GM23248 (cell line): ENCODE measurements around the gene RFC4. TPM values are rescaled to one million over a fixed set of nuclear protein-coding genes. Genes with fewer than 3 reads are reported as not detected.

Source experiments
- DNase-seq: peaks from one replicate; pipeline ENCODE4 v3.0.0-alpha.2; 2015
- H2AFZ ChIP-seq: fragments of 200-600 bp; sonication (generic); 2 replicates; pipeline ENCODE4 v1.6.1; 2016; ENCODE audit warnings: antibody characterized with exemption
- H3F3A ChIP-seq: fragments of 200-600 bp; sonication (generic); 2 replicates; pipeline ENCODE4 v1.6.1; 2016; ENCODE audit warnings: mild to moderate bottlenecking, antibody characterized with exemption, mixed run types; ENCODE audit not compliant: insufficient read depth
- H3K27ac ChIP-seq: fragments of 200-600 bp; sonication (generic); 2 replicates; pipeline ENCODE4 v1.5.1; 2016; ENCODE audit warnings: mild to moderate bottlenecking
- H3K27me3 ChIP-seq: fragments of 200-600 bp; sonication (generic); replicated peaks from 2 replicates; pipeline ENCODE4 v1.6.1; 2016; ENCODE audit warnings: mild to moderate bottlenecking; ENCODE audit not compliant: insufficient read depth
- H3K36me3 ChIP-seq: fragments of 200-600 bp; sonication (generic); 2 replicates; pipeline ENCODE4 v1.6.1; 2016; ENCODE audit warnings: low read depth, mild to moderate bottlenecking
- H3K4me1 ChIP-seq: fragments of 200-600 bp; sonication (generic); 2 replicates; pipeline ENCODE4 v1.6.1; 2016; ENCODE audit warnings: mild to moderate bottlenecking; ENCODE audit not compliant: insufficient read depth
- H3K4me2 ChIP-seq: fragments of 200-600 bp; sonication (generic); one replicate; pipeline ENCODE4 v1.6.1; 2016; ENCODE audit warnings: mild to moderate bottlenecking; ENCODE audit not compliant: unreplicated experiment
- H3K4me3 ChIP-seq: fragments of 200-600 bp; sonication (generic); 2 replicates; pipeline ENCODE4 v1.5.1; 2016; ENCODE audit warnings: mild to moderate bottlenecking
- H3K79me2 ChIP-seq: fragments of 200-600 bp; sonication (generic); 2 replicates; pipeline ENCODE4 v1.6.1; 2016; ENCODE audit warnings: mild to moderate bottlenecking; ENCODE audit not compliant: insufficient read depth
- H3K9ac ChIP-seq: fragments of 200-600 bp; sonication (generic); 2 replicates; pipeline ENCODE4 v1.6.1; 2016; ENCODE audit warnings: mild to moderate bottlenecking
- H3K9me2 ChIP-seq: fragments of 200-600 bp; sonication (generic); 2 replicates; pipeline ENCODE4 v1.6.1; 2016; ENCODE audit warnings: mixed run types, mild to moderate bottlenecking, moderate library complexity; ENCODE audit not compliant: insufficient read depth
- H3K9me3 ChIP-seq: fragments of 200-600 bp; sonication (generic); one replicate; pipeline ENCODE4 v1.6.1; 2017; ENCODE audit warnings: low read depth
- H4K20me1 ChIP-seq: fragments of 200-600 bp; sonication (generic); 2 replicates; pipeline ENCODE4 v1.6.0; 2016; ENCODE audit not compliant: insufficient read depth
- EZH2 ChIP-seq: fragments of 200-600 bp; sonication (generic); IDR thresholded peaks from 2 replicates; pipeline ENCODE4 v1.6.1; 2018; ENCODE audit warnings: antibody characterized with exemption, mild to moderate bottlenecking; ENCODE audit not compliant: insufficient read depth, poor library complexity, severe bottlenecking
- EZH2phosphoT487 ChIP-seq: fragments of 200-600 bp; sonication (generic); IDR thresholded peaks from 2 replicates; pipeline ENCODE4 v1.6.1; 2018; ENCODE audit warnings: antibody characterized with exemption, moderate library complexity, mild to moderate bottlenecking, low read depth; ENCODE audit not compliant: insufficient read depth
- WGBS, 2 experiments: methylation state at CpG; one replicate each; pipeline ENCODE4 v1.1.6; 2015 to 2017; ENCODE audit warnings: low lambda C conversion rate in 2 of 2, low coverage in 1 of 2; ENCODE audit errors: missing lambda C conversion rate in 2 of 2; 5-methylcytosine and 5-hydroxymethylcytosine counted together
- in situ Hi-C: fragments of 300-500 bp; cut with MboI; formaldehyde crosslinking; loops from 2 replicates; pipeline ENCODE4 v1.15.0; 2020
- polyA plus RNA-seq: library from polyadenylated mRNA; unstranded; fragments of >200 nt; fragmentation: Nextera tagmentation; extraction: Ambion mirVana; gene quantifications from 2 replicates; pipeline ENCODE4 v1.2.1, GENCODE V29; 2016
- total RNA-seq: library from RNA; depleted of rRNA; stranded (reverse); fragments of >200 nt; shearing (Covaris generic); gene quantifications from 2 replicates; pipeline ENCODE4 v1.2.3, GENCODE V29; 2014

RFC4 gene
- total and polyA plus RNA-seq, 2 experiments from 2014 or later = 16.2 to 22.8 TPM

DNA sequence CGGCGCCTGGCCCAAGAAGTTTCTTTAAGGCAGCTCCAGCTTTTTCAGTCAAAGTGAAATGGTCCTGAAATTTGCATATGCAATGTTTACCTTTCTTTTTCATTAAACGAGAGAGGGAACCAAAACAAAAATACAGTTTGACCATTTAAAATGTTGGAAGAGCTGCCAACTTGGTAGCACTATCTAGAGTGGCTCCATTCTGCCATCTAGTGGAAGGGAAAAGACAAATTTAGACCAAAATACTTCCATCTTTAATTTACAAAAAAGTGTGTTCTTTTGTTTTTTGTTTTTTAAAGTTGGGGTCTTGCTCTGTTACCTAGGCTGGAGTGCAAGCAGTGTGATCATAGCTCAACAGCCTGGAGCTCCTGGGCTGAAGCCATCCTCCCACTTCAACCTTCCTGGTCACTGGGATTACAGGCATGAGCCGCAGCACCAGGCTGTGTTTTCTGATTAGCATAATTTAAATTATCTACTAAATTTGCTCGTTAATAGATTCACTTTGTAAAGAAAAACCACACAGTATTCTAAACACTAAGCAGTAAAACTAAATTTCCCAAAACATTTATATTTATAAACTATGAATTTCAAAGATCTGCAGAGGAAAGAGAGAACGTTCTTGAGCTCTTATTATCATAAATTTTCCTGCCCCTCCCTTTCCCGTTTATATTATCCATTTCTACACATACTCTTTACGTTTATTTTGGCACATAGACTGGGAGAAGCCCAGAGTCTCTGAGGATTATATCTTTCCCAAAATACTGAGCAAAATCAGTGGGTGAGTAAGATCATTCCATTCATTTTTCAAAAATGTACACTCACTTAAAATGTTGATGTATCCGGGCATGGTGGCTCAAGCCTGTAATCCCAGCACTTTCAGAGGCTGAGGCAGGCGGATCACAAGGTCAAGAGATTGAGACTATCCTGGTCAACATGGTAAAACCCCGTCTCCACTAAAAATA is 15.4 kb upstream of the RFC4 start:
- Histone ChIP-seq H3K79me2 (no peaks in the 10 kb centered on the region), H2AFZ (peak overlapping the region; percentile 76), H3K9me3 (no peaks in the 10 kb centered on the region), H3K9ac (peak overlapping the region; percentile 54), H4K20me1 (no peaks in the 10 kb centered on the region), H3K4me3 (peak overlapping the region; percentile 52), H3K27me3 (0 out of 2 replicates have a peak, but pooled peaks cover 3% of the 10 kb centered on the region), H3K4me2 (peak overlapping the region; percentile 84), H3K9me2 (no peaks in the 10 kb centered on the region), H3K4me1 (peaks cover 11% of the 10 kb centered on the region), H3F3A (peaks cover 7% of the 10 kb centered on the region; the same call in 1 of the 2 replicates), H3K36me3 (no peaks in the 10 kb centered on the region), H3K27ac (peak overlapping the region; percentile 45)
- in situ Hi-C loops = loop anchor here (25.0 kb wide), 1 partner anchor 834 kb away; no protein-coding TSS in a partner anchor
- WGBS, 2 experiments = 33 to 34% methylated on average over 11 of the region's 11 CpGs
- peak; percentile 86 for DNase-seq
- TF ChIP-seq EZH2phosphoT487 = no peak

DNA sequence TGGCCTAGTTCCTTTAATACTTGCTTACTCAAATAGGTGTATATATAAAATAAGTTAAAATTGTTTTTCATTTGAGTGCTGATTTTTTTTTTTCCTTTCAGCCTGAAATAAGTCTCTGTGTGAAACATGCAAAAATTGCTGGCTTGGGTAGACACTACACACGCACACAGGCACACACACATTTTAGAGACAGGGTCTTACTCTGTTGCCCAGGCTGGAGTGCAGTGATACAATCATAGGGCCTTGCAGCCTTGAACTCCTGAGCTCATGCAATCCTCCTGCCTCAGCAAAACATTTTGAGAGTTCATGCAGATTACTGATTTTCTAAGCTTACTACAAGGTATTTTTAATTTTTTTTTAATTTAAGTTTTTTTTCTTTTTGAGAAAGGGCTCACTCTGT is 12.7 kb upstream of the RFC4 start:
- Histone ChIP-seq H3K79me2 (no peaks in the 10 kb centered on the region), H4K20me1 (no peaks in the 10 kb centered on the region), H3K27me3 (no peaks in the 10 kb centered on the region), H2AFZ (no peak overlapping the region), H3K9me2 (no peaks in the 10 kb centered on the region), H3K4me2 (no peak overlapping the region), H3K9me3 (no peaks in the 10 kb centered on the region), H3F3A (peaks cover 7% of the 10 kb centered on the region; the same call in 1 of the 2 replicates), H3K9ac (no peak overlapping the region), H3K4me3 (no peak overlapping the region), H3K27ac (no peak overlapping the region), H3K4me1 (peaks cover 18% of the 10 kb centered on the region), H3K36me3 (no peaks in the 10 kb centered on the region)
- in situ Hi-C loops = loop anchor here (10.0 to 25.0 kb wide), 2 partner anchors 204 to 832 kb away; partner anchors contain the start of gene AHSG
- no peak for DNase-seq
- 37 to 53% methylated on average over 1 of the region's 1 CpG for WGBS, 2 experiments
- TF ChIP-seq EZH2 = no peak

DNA sequence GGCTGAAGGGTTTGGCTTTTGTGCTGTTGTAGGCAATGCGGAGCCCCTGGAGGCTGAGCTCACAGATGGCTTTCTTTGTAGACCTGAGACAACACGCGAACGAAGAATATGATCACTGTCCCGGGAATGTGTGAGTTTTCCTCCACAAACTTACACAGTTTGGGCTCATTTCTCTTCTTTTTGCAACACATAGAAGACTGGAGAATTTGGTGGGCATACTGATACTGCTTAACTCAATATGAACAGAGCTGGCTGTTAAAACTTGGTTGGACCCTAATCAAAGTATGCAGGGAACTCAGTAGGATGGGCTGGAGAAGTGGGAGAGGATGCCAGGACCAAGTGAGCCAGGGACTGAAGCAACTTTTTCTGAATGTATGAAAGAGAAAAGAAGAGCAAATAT is 12.2 kb upstream of the RFC4 start:
- Histone ChIP-seq H3K27ac (no peak overlapping the region), H3K4me2 (no peak overlapping the region), H3K79me2 (no peaks in the 10 kb centered on the region), H3K9me3 (no peaks in the 10 kb centered on the region), H3K4me1 (peaks cover 18% of the 10 kb centered on the region), H3K9me2 (no peaks in the 10 kb centered on the region), H3K9ac (no peak overlapping the region), H3K4me3 (no peak overlapping the region), H2AFZ (no peak overlapping the region), H3K36me3 (no peaks in the 10 kb centered on the region), H3K27me3 (no peaks in the 10 kb centered on the region), H3F3A (peaks cover 7% of the 10 kb centered on the region; the same call in 1 of the 2 replicates), H4K20me1 (no peaks in the 10 kb centered on the region)
- no peak for DNase-seq
- TF ChIP-seq EZH2 (no peak), EZH2phosphoT487 (no peak)
- in situ Hi-C loops = loop anchor here (10.0 to 25.0 kb wide), 2 partner anchors 204 to 831 kb away; partner anchors contain the start of gene AHSG
- 92 to 94% methylated on average over 5 of the region's 5 CpGs for WGBS, 2 experiments

DNA sequence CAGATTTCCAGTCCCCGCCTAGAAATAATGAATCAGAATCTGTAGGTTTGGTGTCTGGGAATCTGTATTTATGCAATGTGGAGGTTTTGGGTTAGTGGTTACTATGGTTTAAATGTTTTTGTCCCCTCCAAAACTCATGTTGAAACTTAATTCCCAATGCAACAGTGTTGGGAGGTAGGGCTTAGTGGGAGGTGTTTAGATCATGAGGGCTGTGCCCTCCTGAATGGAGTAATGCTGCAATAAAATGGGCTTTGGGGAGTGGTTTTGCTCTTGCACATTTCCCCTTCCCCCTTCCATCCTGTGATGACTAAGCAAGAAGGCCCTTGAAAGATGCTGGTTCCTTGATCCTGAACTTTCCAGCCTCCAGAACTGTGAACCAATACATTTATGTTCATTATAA is 9.2 kb upstream of the RFC4 start:
- Histone ChIP-seq H3K27me3 (no peaks in the 10 kb centered on the region), H3K9me2 (no peaks in the 10 kb centered on the region), H3K4me2 (no peak overlapping the region), H3K79me2 (no peaks in the 10 kb centered on the region), H3K4me1 (peaks cover 6% of the 10 kb centered on the region), H2AFZ (no peak overlapping the region), H4K20me1 (no peaks in the 10 kb centered on the region), H3K36me3 (no peaks in the 10 kb centered on the region), H3K9me3 (no peaks in the 10 kb centered on the region), H3F3A (no peaks in the 10 kb centered on the region), H3K27ac (no peak overlapping the region), H3K9ac (no peak overlapping the region), H3K4me3 (no peak overlapping the region)
- DNase-seq = peak; percentile 60
- TF ChIP-seq EZH2 (no peak), EZH2phosphoT487 (no peak)
- WGBS, 2 experiments = 91 to 94% methylated on average over 1 of the region's 1 CpG
- in situ Hi-C loops = loop anchor here (10.0 to 25.0 kb wide), 2 partner anchors 201 to 828 kb away; partner anchors contain the start of gene AHSG
